Measurements from ENCODE around the gene RBM23. TPM values are rescaled to one million over a fixed set of nuclear protein-coding genes. Genes with fewer than 3 reads are reported as not detected.

Gene RBM23
- polyA plus RNA-seq, 3 donors, result 76.7 to 89.7 (median 85.7) TPM

DNA sequence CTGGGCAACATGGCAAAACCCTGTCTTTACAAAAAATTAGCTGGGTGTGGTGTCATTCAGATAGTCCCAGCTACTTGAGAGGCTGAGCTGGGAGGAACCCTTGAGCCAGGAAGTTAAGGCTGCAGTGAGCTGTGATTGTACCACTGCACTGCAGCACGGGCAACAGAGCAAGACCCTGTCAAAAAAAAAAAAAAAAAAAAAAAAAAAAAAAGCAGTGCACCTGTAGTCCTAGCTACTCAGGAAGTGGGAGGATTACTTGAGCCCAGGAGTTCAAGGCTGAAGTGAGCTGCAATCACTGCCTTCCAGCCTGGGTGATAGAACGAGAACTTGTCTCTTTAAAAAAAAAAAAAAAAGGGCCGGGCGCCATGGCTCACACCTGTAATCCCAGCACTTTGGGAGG is 30.3 kb downstream of the RBM23 start:
- TF ChIP-seq, protein P1, sequence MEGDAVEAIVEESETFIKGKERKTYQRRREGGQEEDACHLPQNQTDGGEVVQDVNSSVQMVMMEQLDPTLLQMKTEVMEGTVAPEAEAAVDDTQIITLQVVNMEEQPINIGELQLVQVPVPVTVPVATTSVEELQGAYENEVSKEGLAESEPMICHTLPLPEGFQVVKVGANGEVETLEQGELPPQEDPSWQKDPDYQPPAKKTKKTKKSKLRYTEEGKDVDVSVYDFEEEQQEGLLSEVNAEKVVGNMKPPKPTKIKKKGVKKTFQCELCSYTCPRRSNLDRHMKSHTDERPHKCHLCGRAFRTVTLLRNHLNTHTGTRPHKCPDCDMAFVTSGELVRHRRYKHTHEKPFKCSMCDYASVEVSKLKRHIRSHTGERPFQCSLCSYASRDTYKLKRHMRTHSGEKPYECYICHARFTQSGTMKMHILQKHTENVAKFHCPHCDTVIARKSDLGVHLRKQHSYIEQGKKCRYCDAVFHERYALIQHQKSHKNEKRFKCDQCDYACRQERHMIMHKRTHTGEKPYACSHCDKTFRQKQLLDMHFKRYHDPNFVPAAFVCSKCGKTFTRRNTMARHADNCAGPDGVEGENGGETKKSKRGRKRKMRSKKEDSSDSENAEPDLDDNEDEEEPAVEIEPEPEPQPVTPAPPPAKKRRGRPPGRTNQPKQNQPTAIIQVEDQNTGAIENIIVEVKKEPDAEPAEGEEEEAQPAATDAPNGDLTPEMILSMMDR (IDR thresholded peaks at IDR 0.05), result no peak
- Mint-ChIP-seq H3K27me3 (ENCODE audit: low read depth in 3 of 3) (peaks cover 21 to 35% (median 22%) of the 10 kb centered on the region in 3 donors), H3K9me3 (peaks cover 0 to 8% (median 3%) of the 10 kb centered on the region in 7 donors), H3K36me3 (peaks cover 21 to 22% of the 10 kb centered on the region in 2 donors), H3K4me3 (no peak overlapping the region), H3K27ac (peak overlapping the region in 1 of 7 donors; percentile 50), H3K4me1 (peaks cover 20% of the 10 kb centered on the region)
- Histone ChIP-seq H4K20me1 (ENCODE audit: insufficient read depth, low read length) (no peaks in the 10 kb centered on the region), H3K27me3 (ENCODE audit: control insufficient read depth in 2 of 2, insufficient read depth in 2 of 2, low read length in 2 of 2) (peaks cover 0 to 20% of the 10 kb centered on the region in 2 donors), H3K4me3 (replicated peaks in 1 of 3; ENCODE audit: low read depth in 2 of 3, low read length in 3 of 3) (no peak overlapping the region), H3K4me1 (ENCODE audit: control insufficient read depth in 1 of 2, insufficient read depth in 2 of 2, low read length in 2 of 2) (peaks cover 12 to 15% of the 10 kb centered on the region in 2 donors), H2AFZ (ENCODE audit: insufficient read depth, low read depth, low read length, poor library complexity, severe bottlenecking) (no peak overlapping the region), H3K79me2 (ENCODE audit: insufficient read depth, low read length) (no peaks in the 10 kb centered on the region), H3K4me2 (replicated peaks; ENCODE audit: extremely low read depth, low read length, poor library complexity, severe bottlenecking) (no peak overlapping the region), H3K9ac (ENCODE audit: insufficient read depth, low read length, poor library complexity, severe bottlenecking) (no peak overlapping the region), H3K27ac (ENCODE audit: low read depth in 1 of 2, low read length in 2 of 2) (no peak overlapping the region), H3K36me3 (replicated peaks in 1 of 2; ENCODE audit: control insufficient read depth in 1 of 2, insufficient read depth in 2 of 2, low read length in 2 of 2) (peaks cover 0 to 13% of the 10 kb centered on the region in 2 donors), H3K9me3 (replicated peaks in 1 of 2; ENCODE audit: control insufficient read depth in 1 of 2, insufficient read depth in 1 of 2, low read length in 2 of 2) (no peaks in the 10 kb centered on the region)
- WGBS (ENCODE audit: insufficient coverage), result no CpG with 5 or more reads among the region's 4 CpGs
- no peak for DNase-seq
- intact Hi-C loops (cut with micrococcal nuclease), result no loop called here

DNA sequence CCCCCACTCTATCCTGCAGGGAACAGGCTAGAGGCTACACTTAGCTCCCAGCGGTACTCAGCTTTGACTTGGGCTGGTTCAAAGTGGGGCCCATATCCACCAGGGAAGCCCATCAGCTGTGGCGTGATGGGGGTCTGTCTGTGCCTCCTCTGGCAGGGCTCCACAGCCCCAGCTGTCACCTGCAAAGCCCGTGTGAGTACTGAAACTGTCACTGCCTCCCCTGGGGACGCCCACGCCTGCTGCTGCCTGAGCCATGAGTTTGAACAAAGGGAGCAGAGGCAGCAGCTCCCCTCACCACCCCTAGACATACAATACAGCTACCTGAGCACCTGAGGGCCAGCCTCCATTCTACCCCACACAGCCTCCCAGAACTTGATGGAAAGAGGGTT is 31.0 kb downstream of the RBM23 start:
- no peak for DNase-seq
- Mint-ChIP-seq H3K4me1 (peaks cover 20% of the 10 kb centered on the region), H3K9me3 (peaks cover 0 to 8% (median 3%) of the 10 kb centered on the region in 7 donors), H3K36me3 (peaks cover 14 to 17% of the 10 kb centered on the region in 2 donors), H3K27me3 (ENCODE audit: low read depth in 3 of 3) (peaks cover 22 to 40% (median 26%) of the 10 kb centered on the region in 3 donors), H3K27ac (no peak overlapping the region), H3K4me3 (peak overlapping the region in 1 of 2 donors; percentile 94)
- Histone ChIP-seq H4K20me1 (ENCODE audit: insufficient read depth, low read length) (no peaks in the 10 kb centered on the region), H3K9me3 (replicated peaks in 1 of 2; ENCODE audit: control insufficient read depth in 1 of 2, insufficient read depth in 1 of 2, low read length in 2 of 2) (no peaks in the 10 kb centered on the region), H3K79me2 (ENCODE audit: insufficient read depth, low read length) (no peaks in the 10 kb centered on the region), H3K9ac (ENCODE audit: insufficient read depth, low read length, poor library complexity, severe bottlenecking) (no peak overlapping the region), H3K4me2 (replicated peaks; ENCODE audit: extremely low read depth, low read length, poor library complexity, severe bottlenecking) (no peak overlapping the region), H3K36me3 (replicated peaks in 1 of 2; ENCODE audit: control insufficient read depth in 1 of 2, insufficient read depth in 2 of 2, low read length in 2 of 2) (peaks cover 0 to 6% of the 10 kb centered on the region in 2 donors), H3K27ac (ENCODE audit: low read depth in 1 of 2, low read length in 2 of 2) (no peak overlapping the region), H3K4me3 (replicated peaks in 1 of 3; ENCODE audit: low read depth in 2 of 3, low read length in 3 of 3) (no peak overlapping the region), H3K4me1 (ENCODE audit: control insufficient read depth in 1 of 2, insufficient read depth in 2 of 2, low read length in 2 of 2) (peaks cover 12 to 15% of the 10 kb centered on the region in 2 donors), H3K27me3 (ENCODE audit: control insufficient read depth in 2 of 2, insufficient read depth in 2 of 2, low read length in 2 of 2) (peaks cover 0 to 20% of the 10 kb centered on the region in 2 donors), H2AFZ (ENCODE audit: insufficient read depth, low read depth, low read length, poor library complexity, severe bottlenecking) (no peak overlapping the region)
- TF ChIP-seq, protein P1 (IDR thresholded peaks at IDR 0.05), result no peak
- intact Hi-C loops (cut with micrococcal nuclease), result no loop called here
- WGBS (ENCODE audit: insufficient coverage), result 88% methylated on average over 5 of the region's 5 CpGs

All from CD14-positive monocyte (primary cell).